Effector CD8-positive, alpha-beta T cell (primary cell): ENCODE results near the gene PSMC6.

ENCODE experiments used
- DNase-seq: peaks from one replicate; lab custom pipeline; 2025; lab: John Stamatoyannopoulos, UW
- total RNA-seq, 4 experiments: gene quantifications; one replicate each; lab custom pipeline; 2026; lab: John Stamatoyannopoulos, UW

Gene PSMC6
- total RNA-seq = 87.2 to 129 (median 118) reads per million in 4 experiments

DNA sequence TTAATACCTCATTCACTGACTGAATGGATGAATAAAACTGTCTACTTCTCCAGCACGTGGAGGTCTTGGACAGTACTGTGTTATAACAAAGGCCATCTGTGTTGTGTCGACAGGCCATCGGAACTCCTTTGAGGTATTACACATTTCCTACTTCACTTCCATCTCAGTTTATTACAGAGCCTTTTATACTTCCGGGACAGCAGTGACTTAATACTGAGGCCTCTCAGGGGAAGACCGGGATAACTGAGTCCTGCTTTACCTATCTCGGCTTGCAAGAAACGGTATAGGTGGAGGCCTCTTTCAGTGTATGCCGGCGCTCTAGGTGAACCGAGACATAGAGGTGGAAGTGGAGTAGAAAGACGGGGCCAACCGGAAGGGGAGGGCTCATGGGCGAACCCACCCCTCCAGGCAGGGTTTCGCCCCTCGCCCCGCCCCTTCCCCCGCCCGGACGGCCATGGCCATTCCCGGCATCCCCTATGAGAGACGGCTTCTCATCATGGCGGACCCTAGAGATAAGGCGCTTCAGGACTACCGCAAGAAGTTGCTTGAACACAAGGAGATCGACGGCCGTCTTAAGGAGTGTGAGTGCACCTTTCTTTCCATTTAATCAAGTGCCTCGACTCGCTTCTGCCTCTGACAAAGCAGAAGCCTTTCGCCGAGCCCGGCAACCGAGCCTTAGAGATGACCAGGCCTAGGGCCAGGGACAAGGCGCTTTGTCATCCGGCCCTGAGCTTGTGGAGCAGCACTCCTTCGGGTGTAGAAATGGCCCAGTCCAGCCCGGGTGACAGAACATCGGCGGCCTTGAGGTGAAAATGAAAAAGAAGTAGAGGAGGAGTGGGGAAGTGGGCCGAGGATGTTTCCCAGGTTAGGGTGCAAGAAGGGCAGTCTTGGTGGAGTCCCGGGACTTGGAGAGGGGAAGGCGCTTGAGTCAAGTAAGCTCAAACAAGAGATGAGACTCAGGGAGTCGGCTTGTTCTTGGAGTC, at the start of gene PSMC6:
PSMC6 (plus strand) TSS at position 477 of the 983 bp plus-strand sequence; CDS start at position 497, 20 bp downstream.
- DNase-seq = peak; percentile 89

DNA sequence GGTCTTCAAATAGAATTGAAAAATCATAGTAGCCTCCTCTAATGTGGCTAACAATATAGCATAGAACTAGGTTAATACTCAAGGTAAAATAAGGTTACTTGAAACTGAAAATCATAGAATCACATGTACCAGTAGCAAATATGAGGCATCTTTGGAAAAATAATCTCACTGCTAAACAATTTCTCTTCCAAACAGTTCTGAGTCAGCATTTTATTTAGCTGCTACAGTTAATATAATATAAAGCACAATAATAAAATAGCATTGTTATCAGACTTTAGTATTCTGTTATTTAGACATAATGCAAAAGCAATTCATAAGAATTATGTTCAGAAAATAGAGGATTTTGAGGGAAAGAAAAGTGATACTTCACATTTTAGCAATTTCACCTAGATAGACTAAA, 46.7 kb upstream of the PSMC6 start:
- no peak for DNase-seq

DNA sequence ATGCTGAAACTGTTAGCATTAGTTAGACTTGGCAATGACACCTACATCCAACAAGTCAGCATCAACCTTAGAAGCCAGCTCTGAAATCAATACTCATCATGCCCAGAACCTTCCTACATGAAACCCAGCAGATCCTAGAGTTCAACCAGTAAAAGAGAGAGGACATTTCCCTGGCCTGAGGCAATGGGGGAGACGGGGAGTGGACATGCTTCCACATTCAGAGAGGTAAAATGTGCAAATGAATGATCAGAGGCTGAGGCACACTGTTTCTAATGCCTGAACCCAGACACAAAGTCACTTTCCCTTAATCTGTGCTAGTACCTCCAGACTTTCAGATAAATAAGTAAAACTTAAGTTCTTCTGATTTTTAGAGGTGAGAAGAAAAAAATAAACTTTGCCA, 46.2 kb upstream of the PSMC6 start:
- DNase-seq = no peak

DNA sequence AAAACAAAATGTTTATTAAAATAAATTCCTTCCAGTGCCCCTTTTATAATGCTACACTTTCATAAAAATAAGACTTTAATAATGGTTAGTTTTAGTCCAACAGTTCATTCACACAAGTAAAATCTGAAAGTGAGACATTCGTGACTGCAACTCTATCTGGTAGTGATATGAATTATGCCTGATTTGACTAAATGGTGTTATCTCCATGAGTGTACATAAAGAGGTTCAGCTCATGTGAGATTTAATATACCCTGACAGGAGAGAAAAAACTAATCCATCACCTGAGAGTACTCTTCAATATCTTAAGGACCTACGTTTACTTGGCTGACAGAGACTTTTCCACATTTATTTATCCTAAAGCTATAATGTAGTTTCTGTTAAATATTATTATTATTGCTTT, 45.7 kb upstream of the PSMC6 start:
- DNase-seq = no peak

DNA sequence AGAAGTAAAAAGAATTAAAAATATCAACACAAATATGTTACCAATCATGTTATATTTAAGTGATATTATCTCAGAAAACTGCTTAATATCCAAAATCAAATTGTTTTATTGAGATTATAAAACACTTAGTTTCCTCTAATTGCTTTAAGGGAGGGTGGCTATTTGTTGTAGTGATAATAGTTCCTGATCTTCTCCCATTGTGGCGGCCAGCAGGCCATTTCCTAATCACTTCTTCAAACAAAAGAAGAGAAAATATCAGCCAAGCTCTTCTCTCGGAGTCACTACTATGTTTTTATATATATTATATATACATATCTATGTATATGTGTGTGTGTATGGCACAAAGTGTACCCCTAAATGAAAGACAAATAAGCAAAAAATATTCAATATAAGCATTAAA, 43.1 kb upstream of the PSMC6 start:
- DNase-seq = no peak

DNA sequence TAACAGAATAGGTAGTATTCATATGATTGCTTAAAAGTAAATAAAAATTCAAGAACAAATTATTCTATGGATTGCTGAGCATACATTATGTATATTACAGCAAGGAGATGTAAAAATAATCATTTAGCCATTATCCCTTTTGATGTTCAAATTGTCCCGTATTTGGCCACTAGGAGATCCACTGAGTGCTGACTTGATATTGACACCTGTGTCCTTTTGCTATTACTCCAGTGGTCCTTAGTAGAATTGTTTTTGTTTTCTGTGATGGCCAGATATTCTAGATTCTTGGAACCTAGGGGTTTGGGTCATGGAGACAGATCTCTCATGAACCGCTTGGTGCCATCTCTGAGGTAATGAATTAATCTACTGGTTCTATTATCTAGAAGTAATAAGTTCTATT, 28.4 kb upstream of the PSMC6 start:
- DNase-seq = no peak

DNA sequence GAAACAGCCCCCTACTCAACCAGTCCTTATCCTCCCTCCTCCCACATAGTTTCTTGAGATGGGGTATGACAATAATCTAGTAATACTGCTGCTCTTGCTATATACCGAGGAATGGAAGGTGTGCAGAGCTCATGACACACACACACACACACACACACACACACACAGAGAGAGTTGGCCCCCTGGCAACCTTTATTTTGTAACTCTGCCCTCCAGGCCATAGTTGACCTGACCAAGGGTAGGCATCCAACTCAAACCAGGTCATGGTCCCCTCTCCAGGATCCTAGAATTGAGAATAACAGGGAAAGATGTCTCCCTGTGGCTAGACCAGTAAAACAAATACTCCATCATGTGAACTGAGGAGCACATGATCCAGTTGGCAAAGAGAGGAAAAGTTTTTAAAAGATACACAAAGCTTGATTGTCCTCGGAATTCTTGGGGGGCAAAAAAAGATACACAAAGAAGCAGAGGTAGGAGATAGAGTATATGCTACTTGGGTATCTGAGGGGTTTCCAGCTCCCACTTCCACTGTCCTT, 22.9 kb upstream of the PSMC6 start:
- no peak for DNase-seq

DNA sequence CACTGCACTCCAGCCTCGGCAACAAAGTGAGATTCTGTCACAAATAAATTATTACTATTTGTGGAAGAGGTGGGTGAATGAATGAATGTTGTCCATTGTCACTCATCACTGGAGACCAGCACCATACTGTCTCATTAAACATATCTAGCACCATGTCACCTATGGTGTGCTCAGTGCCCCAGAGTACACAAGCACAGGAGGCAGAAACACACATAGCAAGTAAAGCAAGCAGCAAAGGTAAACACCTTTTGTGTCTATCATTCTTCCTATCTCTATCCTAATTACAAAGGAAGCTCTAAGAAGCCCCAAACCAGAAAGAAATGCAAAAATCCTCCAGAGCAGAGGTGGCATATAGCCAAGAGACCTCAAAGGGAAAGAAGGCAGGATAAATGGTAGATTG, 20.8 kb upstream of the PSMC6 start:
- no peak for DNase-seq

DNA sequence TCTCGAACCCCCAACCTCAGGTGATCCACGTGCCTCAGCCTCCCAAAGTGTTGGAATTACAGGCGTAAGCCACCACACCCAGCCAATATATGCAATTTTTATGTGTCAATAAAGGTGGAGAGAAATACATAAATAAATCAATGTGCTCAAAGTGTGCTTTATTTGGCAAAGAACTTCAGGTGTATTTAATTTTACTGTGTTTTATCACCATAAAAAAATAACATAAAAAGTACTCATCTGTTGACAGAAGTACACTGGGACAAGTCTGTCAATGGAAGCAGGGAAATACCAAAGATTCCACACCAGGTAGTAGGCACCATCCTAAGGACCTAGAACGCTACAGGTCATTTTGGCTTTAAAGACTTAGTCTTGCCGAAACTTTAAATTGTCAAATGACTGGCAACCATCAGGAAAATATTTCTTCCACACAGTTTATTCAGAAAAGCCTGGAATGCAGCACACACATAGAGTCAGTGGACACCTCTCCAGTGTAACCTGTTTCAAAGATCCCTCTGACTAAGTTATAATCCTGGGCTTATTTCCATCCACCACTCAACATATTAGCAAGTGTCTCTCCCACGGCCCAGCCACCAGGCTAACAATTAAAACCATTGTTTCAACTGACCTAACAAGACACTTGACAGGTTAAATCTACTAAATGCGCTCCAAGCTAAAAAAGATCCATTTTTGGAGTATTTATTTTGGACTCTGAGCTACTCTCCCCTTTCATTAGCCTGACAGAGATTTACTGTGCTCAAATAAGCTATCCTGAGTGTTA, 15.8 kb upstream of the PSMC6 start:
- no peak for DNase-seq

DNA sequence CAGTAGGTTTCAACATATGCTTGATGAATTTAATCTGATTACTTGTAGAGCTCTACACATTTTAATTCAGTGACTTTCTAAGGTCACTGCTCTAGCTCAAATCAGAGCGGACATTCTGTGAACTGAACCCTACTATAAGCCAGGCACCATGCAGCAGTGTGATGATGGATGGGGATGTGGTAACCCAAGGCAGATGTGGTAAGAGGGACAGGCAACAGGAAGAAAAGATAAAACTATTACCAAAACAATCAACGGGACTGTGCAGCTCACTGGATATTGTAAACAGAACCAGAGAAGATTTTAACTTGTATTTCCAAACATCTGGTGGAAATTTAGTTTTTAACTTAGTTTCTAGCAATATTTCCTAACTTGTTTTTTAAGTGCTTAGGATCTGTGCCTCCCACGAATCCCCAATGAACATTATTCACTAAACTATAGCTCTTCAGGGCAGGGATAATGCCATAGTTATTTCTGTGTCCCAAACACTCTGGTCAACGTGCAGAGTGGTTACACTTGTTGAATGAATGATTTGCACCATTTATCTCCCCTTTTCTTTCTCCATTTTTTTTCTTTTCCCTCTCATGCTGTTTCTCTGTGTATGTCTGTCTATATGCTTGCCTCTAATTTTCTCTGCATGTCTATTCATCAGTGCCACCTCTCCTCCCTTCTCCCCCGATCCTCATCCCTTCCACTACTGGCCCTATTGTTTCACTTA, 14.6 kb upstream of the PSMC6 start:
- no peak for DNase-seq

DNA sequence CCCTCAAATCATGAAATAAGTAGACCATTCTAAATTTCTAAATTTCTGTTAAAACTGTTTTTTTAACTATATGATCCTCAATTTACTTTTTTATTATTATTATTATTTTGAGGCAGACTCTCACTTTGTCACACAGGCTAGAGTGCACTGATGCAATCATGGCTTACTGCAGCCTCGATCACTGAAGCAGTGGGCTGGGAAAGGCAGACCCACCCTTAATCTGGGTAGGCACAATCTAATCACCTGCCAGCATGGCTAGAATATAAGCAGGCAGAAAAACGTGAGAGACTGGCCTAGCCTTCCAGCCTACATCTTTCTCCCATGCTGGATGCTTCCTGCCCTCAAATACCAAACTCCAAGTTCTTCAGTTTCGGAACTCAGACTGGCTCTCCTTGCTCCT, 14.0 kb upstream of the PSMC6 start:
- DNase-seq = no peak

DNA sequence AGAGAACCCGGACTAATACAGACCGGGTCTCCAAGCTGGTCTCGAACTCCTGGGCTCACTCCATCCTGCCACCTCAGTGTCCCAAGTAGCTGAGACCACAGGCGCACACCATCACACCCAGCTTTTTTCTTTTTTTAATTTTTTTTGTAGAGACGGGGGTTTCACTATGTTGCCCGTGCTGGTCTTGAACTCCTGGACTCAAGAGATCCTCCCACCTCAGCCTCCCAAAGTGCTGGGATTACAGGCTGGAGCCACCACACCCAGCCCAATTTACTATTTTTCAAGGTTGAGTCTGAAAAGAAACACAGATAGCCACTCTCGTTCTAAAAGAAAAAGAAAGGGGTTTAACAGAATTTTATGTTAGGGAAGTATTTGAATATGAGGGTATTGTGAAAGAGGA, 13.5 kb upstream of the PSMC6 start:
- no peak for DNase-seq

DNA sequence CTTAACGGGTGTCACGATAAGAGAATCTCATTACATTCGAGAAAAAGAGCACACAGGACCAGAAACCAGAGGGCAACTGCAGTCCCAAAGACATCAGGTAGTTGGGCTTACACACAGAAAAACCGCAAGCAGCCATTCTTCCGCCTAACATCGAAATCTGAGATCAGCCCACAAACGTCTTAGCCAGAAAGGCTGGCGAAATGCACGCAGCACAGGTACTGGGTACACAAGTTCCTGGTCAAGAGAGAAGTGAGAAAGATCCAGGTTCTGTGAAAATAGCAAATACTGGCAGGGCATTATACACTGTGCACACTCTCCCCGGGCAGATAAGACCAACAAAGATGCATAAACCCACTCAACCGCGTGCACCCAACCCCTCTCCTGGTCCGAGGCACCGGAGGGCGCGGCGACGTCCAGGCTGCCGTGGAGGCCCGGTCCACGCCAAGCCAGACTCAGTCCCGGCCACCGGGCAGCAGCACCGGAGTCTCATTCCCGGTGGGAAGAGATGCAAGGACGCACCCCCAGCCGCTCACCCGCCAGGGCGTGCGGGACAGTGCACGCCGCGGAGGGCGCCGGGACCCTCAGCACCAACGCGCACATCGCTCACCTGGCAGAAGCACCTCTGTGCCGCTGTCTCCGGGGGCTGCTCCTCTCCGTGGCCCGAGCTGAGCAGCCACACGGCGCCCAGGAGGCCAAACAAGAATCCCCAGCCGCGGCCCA, 12.1 kb upstream of the PSMC6 start:
- peak; percentile 18 for DNase-seq

DNA sequence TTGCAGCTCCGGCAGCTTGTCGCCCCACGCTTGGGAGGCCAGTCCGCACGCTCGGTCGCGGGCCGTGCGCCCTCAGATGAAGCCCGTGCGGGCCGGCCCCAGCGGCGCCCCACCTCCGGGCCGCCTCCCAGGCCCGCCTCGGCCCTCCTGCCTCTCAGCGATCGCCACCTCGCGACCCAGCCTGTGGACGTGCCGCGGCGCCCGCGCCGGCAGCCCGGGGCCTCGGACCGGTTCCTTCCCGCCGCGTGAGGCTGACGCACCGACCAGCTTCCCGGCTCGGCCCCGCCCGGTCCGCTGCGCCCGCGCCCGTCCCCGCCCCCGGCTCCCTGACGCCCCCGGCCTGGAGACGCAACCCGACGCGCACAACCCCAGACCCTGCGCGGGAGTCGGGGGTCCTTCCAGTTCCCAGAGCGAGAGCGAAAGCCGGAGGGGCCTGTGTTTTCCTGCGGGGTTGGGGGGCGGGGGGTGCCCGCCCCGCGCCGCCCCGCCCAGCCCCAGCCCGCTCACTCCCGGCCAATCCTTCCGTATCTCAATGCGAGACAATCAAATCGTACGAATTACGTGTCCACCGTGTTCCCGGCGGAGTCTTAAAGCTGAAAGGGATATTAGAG, 11.4 kb upstream of the PSMC6 start, which contains the start of gene ERO1A:
ERO1A (minus strand) TSS at position 78 of the 611 bp plus-strand sequence; CDS start at position 1, 77 bp downstream.
- DNase-seq = peak; percentile 34

DNA sequence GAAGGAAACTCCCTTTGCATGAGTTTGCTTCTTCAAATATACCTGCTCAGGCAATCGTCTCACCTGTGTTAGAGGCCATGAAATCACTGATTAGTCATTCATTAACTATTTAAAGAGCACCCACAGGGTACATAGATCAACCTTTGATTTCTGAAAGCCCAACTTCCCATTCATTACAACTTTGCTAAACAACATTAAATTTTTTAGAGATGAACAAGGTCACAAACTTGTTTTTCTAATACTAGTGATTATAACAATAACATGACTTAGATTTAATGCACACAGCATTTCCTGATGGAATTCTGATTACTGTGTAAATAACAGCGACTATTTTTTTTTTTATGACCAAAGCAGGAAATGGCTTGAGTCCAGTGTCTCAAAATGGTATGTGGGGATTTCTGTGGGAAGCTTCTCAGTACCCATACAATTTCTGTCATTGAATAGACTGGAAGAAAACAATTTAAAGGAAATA, 6.3 kb upstream of the PSMC6 start:
- no peak for DNase-seq

DNA sequence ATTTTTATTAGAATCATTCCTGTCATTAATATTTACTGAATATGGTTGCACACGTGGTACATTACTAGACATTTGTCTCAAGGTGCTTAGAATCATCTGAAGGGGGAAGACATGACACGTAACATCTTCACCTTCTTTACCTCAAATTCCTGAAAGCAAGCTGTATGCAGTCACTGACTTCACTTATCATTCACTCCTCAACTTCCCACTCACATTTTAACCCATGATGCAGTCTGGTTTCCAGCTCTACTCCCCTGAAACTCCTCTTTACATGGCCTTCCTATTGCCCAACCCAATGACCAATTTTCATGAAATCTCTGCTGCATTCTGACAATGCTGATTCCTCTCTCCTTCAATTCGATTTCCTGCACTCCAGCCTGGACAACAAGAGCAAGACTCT, 5.8 kb upstream of the PSMC6 start:
- no peak for DNase-seq

DNA sequence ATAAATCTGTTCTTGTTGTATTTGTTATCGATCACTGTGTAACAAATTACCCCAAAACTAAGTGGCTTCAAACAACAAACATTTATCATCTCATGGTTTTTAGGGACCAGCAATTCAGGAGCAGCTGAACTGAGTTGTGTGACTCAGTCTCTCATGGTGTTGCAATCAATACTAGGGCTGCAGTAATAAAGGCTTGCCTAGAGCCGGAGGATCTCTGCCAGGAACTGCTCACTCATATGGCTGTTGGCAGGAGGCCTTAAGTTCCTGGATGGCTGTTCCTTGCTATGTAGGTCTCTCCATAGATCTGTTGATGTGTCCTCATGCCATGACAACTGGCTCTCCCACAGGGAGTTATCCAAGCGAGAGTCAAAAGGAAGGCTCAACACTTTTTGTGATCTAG, 3.8 kb upstream of the PSMC6 start:
- DNase-seq = no peak

DNA sequence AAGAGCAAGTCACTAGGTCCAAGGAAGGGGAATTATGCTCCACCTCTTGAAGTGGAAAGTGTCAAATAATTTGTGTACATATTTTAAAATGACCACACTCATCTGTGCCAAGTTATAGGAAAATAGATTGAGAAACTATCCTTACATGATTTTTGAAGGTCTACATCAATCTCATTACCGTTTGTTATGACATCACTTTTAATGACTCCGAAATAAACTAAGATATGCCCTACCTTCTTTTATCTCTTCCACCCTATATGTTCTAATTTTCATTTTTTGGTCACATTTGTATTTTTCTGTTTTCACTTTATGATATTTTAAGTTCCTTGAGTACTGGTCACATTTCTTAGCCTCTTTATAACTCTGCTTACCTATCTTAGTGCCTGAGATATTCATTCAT, 3.3 kb upstream of the PSMC6 start:
- DNase-seq = no peak

DNA sequence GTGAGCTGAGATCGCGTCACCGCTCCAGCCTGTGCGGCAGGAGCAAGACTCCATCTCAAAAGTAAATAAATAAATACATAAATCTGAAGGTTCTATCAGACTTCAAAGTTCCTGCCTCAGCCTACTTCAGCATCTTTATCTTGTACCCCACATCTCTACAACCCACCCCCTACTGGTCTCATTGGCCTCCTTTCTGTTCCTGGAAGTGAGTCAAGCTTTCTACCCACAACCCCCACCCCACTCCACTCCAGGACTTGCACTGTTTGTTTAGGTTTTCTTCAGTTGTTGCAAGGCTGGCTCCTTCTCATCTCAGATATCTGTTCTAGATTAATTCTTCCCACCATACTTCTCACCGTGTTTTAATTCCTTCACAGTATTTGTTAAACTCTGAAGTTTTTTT, 714 bp upstream of the PSMC6 start:
- DNase-seq = no peak

DNA sequence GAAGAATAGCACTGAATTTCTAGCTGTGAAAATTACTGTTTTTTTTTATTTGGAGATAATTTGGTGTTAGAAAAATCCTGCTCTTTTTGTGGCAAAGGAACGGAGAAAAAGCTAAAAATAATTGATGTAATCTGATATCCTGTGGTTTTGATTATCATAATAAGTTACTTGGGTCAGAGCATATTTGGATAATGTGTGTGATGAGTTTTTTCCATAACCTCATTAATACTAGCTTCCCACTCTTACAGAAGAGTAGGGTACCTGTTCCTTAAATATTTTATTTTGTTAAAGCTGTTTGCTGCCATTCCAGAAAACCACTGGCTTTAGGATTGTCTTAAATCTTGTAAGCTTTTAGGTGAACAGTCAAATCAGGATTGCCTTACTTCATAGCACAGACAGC, 4.7 kb downstream of the PSMC6 start:
- no peak for DNase-seq

DNA sequence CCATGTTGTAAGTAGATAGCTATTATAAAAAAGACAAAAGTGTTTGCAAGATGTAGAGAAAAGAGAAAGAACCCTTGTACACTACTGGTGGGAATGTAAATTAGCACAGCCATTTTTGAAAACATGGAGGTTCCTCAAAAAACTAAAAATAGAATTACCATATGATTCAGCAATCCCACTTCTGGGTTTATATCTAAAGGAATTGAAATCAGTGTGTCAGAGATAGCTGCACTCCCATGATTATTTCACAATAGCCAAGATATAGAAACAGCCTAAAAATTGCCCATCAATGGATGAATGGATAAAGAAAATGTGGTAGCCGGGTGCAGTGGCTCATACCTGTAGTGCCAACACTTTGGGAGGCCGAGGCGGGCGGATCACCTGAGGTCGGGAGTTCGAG, 9.2 kb downstream of the PSMC6 start:
- no peak for DNase-seq
